Measurements from ENCODE around the gene COL4A3. TPM values are rescaled to one million over a fixed set of nuclear protein-coding genes. Genes with fewer than 3 reads are reported as not detected.

COL4A3 gene
- polyA plus RNA-seq, 3 donors = 0.03 TPM; not detected in 2

GRCh38 chr2:227287771-227288170 is 123.3 kb downstream of the COL4A3 start:
- H3K27me3 Mint-ChIP-seq (ENCODE audit: low read depth in 3 of 3) = peaks cover 0 to 6% (median 3%) of the 10 kb centered on the region in 3 donors
- TF ChIP-seq CTCF (IDR thresholded peaks at IDR 0.05) = no peak

DNA sequence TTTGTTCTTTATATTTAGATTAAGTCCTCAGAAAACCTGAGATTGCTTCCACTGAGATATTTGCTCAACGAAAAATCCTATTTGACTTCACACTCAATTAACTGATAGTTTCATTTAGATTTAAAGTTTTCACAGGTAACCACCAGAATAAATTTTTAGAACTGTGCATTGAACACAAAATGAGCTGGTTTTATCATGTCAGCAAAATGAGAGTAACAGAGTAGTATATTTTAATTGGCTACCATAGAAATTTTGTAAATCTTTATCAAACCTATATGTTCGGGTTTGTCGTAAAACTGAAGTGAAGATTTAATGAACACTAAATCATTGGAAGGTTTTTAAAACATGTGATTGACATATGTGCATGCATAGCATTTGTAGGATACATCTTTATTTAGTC is 127.9 kb downstream of the COL4A3 start:
- Histone ChIP-seq H3K9ac (ENCODE audit: insufficient read depth, low read length, poor library complexity, severe bottlenecking) (no peak overlapping the region), H3K4me2 (replicated peaks; ENCODE audit: extremely low read depth, low read length, poor library complexity, severe bottlenecking) (no peak overlapping the region), H3K27me3 (ENCODE audit: control insufficient read depth in 2 of 2, insufficient read depth in 2 of 2, low read length in 2 of 2) (no peaks in the 10 kb centered on the region), H3K27ac (ENCODE audit: low read depth in 1 of 2, low read length in 2 of 2) (no peak overlapping the region), H3K4me1 (ENCODE audit: control insufficient read depth in 1 of 2, insufficient read depth in 2 of 2, low read length in 2 of 2) (no peaks in the 10 kb centered on the region), H4K20me1 (ENCODE audit: insufficient read depth, low read length) (no peaks in the 10 kb centered on the region), H3K36me3 (replicated peaks in 1 of 2; ENCODE audit: control insufficient read depth in 1 of 2, insufficient read depth in 2 of 2, low read length in 2 of 2) (no peaks in the 10 kb centered on the region), H3K4me3 (replicated peaks in 1 of 3; ENCODE audit: low read depth in 2 of 3, low read length in 3 of 3) (no peak overlapping the region), H3K79me2 (ENCODE audit: insufficient read depth, low read length) (no peaks in the 10 kb centered on the region), H3K9me3 (replicated peaks in 1 of 2; ENCODE audit: control insufficient read depth in 1 of 2, insufficient read depth in 1 of 2, low read length in 2 of 2) (no peaks in the 10 kb centered on the region), H2AFZ (ENCODE audit: insufficient read depth, low read depth, low read length, poor library complexity, severe bottlenecking) (no peak overlapping the region)
- Mint-ChIP-seq H3K27me3 (ENCODE audit: low read depth in 3 of 3) (peaks cover 0 to 4% (median 0%) of the 10 kb centered on the region in 3 donors), H3K4me3 (no peak overlapping the region), H3K36me3 (no peaks in the 10 kb centered on the region), H3K27ac (no peak overlapping the region), H3K4me1 (no peaks in the 10 kb centered on the region), H3K9me3 (peaks cover 0 to 3% (median 0%) of the 10 kb centered on the region in 7 donors)
- intact Hi-C loops (cut with micrococcal nuclease) = no loop called here
- no peak for TF ChIP-seq CTCF (IDR thresholded peaks at IDR 0.05)
- no peak for DNase-seq
- WGBS (ENCODE audit: insufficient coverage) = no CpG with 5 or more reads among the region's 3 CpGs

More at GRCh38 chr2:227287771-227288170, 123.3 kb downstream of the COL4A3 start:
- WGBS (ENCODE audit: insufficient coverage) = 92% methylated on average over 5 of the region's 5 CpGs
- Histone ChIP-seq H3K4me1 (ENCODE audit: control insufficient read depth in 1 of 2, insufficient read depth in 2 of 2, low read length in 2 of 2) (no peaks in the 10 kb centered on the region), H3K9me3 (replicated peaks in 1 of 2; ENCODE audit: control insufficient read depth in 1 of 2, insufficient read depth in 1 of 2, low read length in 2 of 2) (no peaks in the 10 kb centered on the region), H3K79me2 (ENCODE audit: insufficient read depth, low read length) (no peaks in the 10 kb centered on the region), H2AFZ (ENCODE audit: insufficient read depth, low read depth, low read length, poor library complexity, severe bottlenecking) (no peak overlapping the region), H4K20me1 (ENCODE audit: insufficient read depth, low read length) (no peaks in the 10 kb centered on the region), H3K27me3 (ENCODE audit: control insufficient read depth in 2 of 2, insufficient read depth in 2 of 2, low read length in 2 of 2) (no peaks in the 10 kb centered on the region), H3K4me2 (replicated peaks; ENCODE audit: extremely low read depth, low read length, poor library complexity, severe bottlenecking) (no peak overlapping the region), H3K36me3 (replicated peaks in 1 of 2; ENCODE audit: control insufficient read depth in 1 of 2, insufficient read depth in 2 of 2, low read length in 2 of 2) (no peaks in the 10 kb centered on the region), H3K4me3 (replicated peaks in 1 of 3; ENCODE audit: low read depth in 2 of 3, low read length in 3 of 3) (no peak overlapping the region), H3K9ac (ENCODE audit: insufficient read depth, low read length, poor library complexity, severe bottlenecking) (no peak overlapping the region), H3K27ac (ENCODE audit: low read depth in 1 of 2, low read length in 2 of 2) (no peak overlapping the region)
- Mint-ChIP-seq H3K27ac (no peak overlapping the region), H3K36me3 (no peaks in the 10 kb centered on the region), H3K4me1 (no peaks in the 10 kb centered on the region), H3K4me3 (no peak overlapping the region), H3K9me3 (peaks cover 0 to 3% (median 1%) of the 10 kb centered on the region in 7 donors)
- intact Hi-C loops (cut with micrococcal nuclease) = no loop called here
- DNase-seq = no peak
